Measurements from ENCODE around the gene IRAK3.

DNA sequence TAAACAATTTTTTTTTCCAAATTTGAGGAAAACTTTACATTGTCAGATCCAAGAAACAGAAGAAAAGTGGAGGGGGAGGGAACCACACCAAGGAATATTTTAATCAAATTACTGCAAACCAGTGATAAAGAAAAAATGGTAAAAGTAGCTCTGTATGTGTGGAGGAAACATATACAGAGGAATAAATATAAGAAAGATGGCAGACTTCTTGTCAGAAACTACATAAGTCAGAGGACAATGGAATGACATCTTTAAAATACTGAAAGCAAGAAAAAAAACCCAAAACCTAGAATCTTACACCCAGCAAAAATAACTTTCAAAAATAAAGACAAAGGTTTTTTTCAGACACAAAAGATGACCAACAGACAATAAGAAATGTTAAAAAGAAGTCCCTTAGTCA, 48.3 kb upstream of the IRAK3 start:
- TF ChIP-seq, protein P1, sequence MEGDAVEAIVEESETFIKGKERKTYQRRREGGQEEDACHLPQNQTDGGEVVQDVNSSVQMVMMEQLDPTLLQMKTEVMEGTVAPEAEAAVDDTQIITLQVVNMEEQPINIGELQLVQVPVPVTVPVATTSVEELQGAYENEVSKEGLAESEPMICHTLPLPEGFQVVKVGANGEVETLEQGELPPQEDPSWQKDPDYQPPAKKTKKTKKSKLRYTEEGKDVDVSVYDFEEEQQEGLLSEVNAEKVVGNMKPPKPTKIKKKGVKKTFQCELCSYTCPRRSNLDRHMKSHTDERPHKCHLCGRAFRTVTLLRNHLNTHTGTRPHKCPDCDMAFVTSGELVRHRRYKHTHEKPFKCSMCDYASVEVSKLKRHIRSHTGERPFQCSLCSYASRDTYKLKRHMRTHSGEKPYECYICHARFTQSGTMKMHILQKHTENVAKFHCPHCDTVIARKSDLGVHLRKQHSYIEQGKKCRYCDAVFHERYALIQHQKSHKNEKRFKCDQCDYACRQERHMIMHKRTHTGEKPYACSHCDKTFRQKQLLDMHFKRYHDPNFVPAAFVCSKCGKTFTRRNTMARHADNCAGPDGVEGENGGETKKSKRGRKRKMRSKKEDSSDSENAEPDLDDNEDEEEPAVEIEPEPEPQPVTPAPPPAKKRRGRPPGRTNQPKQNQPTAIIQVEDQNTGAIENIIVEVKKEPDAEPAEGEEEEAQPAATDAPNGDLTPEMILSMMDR (conservative IDR thresholded peaks at IDR 0.05), result no peak
- no peak for TF ChIP-seq EZH2 (IDR thresholded peaks at IDR 0.05; ENCODE audit: low read depth)
